DND-41 (cell line): ENCODE measurements around the gene PRSS21.

Source experiments
- EZH2 ChIP-seq: IDR thresholded peaks from 3 replicates; pipeline ENCODE4 v1.6.1; 2012; ENCODE audit warnings: borderline replicate concordance, low read depth, mild to moderate bottlenecking, moderate library complexity, low read length, inconsistent platforms; ENCODE audit not compliant: severe bottlenecking
- TF ChIP-seq, protein P1 (sequence below): IDR thresholded peaks from 2 replicates; pipeline ENCODE4 v1.5.1; 2012; ENCODE audit warnings: borderline replicate concordance, low read length, moderate library complexity, mild to moderate bottlenecking; ENCODE audit not compliant: poor library complexity, severe bottlenecking; ENCODE audit errors: extremely low read depth

DNA sequence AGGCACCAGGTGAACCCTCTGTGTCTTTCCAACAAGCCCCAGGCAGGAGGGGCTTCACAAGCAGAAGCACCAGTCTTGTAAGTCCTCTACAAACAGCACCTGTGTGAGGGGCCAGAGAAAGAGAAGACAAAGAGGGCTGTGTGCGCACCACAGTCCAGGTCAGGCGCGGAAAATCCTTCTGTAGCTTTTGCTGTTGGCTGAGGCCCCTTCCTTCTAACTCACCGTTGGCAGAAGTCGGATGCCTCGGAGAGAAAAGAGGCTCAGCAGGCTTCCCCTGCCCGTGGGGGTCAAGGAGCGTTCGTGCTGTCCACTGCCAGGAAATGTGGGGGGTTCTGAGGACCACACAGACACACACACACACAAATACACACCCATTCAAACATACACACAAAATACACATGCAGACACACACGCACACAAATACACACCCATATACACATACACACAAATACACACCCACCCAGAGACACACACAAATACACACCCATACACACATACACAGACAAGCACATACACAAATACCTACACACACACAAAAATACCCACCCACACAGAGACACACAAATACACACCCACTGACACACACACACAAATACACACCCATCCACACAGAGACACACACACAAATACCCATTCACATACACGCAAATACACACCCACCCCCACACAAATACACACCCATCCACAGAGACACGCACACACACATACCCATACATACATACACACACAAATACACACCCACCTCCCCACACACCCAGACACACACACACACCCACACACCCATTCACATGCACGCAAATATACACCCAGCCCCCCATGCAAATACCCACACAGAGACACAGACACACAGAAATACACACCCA is 19.8 kb downstream of the PRSS21 start:
- TF ChIP-seq, protein P1, sequence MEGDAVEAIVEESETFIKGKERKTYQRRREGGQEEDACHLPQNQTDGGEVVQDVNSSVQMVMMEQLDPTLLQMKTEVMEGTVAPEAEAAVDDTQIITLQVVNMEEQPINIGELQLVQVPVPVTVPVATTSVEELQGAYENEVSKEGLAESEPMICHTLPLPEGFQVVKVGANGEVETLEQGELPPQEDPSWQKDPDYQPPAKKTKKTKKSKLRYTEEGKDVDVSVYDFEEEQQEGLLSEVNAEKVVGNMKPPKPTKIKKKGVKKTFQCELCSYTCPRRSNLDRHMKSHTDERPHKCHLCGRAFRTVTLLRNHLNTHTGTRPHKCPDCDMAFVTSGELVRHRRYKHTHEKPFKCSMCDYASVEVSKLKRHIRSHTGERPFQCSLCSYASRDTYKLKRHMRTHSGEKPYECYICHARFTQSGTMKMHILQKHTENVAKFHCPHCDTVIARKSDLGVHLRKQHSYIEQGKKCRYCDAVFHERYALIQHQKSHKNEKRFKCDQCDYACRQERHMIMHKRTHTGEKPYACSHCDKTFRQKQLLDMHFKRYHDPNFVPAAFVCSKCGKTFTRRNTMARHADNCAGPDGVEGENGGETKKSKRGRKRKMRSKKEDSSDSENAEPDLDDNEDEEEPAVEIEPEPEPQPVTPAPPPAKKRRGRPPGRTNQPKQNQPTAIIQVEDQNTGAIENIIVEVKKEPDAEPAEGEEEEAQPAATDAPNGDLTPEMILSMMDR, result no peak
- TF ChIP-seq EZH2, result no peak
